ENCODE measurements around the gene GRAP.
"Not testable (repeated sequence)": the region's sequence is repeated elsewhere in the genome, so short reads cannot be mapped to it uniquely, and the experiment has no call there.

GRAP gene

DNA sequence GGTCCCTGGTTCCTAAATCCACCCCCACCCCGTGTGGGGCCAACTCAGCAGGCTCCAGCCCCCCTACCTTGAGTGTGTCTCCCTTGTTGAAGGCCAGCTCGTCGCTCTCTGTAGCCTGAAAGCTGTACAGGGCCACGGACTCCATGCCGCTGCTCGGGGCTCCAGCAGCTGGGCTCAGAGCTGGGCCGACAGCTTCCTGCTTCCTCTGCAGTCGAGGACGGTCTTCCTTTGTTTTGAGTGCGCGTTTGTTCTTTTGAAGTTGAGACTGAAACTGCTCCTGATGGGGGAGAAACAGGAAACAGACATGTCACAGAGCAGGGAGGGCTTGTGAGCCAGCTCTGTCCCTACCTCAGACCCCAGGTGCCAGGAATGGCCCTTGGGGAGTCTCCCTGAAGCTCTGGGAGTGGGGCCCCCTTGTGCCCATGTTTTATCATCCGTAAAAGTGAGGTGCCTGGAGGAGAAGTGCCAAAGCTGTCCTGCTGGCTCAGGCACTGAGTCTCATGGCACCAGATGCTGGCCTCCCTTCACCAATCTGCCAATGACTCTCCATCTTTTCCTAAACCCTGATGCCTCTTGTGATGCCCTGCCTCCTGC, at the start of gene GRAP:
GRAP (minus strand) TSS at position 176 of the 594 bp plus-strand sequence; CDS start at position 145, 31 bp downstream.
- not testable (repeated sequence) for DNase-seq (ENCODE audit: low read depth)

GRCh38 chr17:19093684-19094438, 47.1 kb upstream of the GRAP start:
- not testable (repeated sequence) for DNase-seq (ENCODE audit: low read depth)

DNA sequence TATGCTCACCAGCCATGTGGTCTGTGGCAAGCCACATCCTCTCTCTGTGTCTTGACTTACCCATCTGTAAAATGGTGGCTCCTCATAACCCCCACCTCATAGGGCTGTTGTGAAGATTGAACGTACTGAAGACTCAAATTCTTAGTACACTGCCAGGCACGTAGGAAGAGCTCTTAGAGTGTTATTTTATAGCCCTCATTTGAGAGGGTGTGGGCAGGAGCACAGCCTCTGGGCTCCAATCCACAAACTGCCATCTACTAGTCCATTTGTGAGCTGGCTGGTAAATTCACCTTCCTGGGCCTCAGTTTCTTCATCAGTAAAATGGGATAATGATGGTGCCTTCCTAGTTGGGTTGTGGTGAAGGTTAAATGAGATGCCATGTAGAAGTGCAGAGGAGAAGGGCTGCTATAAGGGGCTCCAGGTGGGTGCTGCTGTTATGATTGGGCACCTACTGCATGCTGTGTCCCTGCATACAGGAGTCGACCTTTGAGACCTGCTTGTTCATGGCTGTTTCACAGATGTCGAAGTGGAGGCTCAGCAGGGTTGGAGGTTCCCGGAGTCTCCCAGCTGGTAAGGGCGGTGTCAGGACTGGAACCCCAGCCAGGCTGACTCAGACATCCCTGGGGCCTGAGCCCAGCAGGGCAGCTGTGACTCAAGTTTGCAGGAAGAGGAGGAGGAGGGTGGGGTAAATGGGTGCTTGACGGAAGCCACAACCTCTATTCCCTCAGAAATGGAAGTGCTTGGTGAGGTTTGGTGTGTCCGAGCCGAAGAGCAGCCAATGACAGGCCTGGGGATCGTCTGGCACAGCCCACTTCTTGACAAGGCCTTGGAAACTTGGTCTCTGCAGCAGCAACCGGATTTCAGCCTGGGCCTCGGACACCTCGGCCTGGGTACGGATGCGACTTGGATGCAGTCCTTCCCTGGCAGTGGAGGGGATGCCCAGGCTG, 46.3 kb upstream of the GRAP start:
- not testable (repeated sequence) for DNase-seq (ENCODE audit: low read depth)

GRCh38 chr17:19090058-19090772, 43.5 kb upstream of the GRAP start:
- not testable (repeated sequence) for DNase-seq (ENCODE audit: low read depth)

GRCh38 chr17:19088804-19089685, 42.3 kb upstream of the GRAP start:
- not testable (repeated sequence) for DNase-seq (ENCODE audit: low read depth)

DNA sequence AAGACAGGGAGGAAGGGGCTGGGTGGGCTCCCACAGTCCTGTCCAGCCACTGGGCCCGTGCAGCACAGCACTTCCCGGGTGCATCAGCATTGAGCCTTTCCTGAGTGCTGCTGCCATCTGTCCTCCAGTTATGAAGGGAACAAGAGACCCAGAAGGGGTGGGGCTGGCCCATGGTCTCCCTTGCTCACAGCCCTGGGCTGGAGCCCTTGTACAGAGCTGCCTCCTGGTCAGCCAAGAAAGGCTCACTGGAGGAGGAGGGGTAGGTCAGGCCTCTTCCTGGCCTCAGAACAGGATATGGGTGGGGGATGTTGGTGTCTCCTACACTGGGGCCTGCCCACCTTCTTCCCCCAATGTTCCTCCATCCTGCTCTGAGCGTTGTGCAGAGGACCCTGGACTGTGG, 30.6 kb upstream of the GRAP start:
- DNase-seq (ENCODE audit: low read depth): not testable (repeated sequence)

GRCh38 chr17:19076398-19077192, 29.8 kb upstream of the GRAP start:
- DNase-seq (ENCODE audit: low read depth): not testable (repeated sequence)

DNA sequence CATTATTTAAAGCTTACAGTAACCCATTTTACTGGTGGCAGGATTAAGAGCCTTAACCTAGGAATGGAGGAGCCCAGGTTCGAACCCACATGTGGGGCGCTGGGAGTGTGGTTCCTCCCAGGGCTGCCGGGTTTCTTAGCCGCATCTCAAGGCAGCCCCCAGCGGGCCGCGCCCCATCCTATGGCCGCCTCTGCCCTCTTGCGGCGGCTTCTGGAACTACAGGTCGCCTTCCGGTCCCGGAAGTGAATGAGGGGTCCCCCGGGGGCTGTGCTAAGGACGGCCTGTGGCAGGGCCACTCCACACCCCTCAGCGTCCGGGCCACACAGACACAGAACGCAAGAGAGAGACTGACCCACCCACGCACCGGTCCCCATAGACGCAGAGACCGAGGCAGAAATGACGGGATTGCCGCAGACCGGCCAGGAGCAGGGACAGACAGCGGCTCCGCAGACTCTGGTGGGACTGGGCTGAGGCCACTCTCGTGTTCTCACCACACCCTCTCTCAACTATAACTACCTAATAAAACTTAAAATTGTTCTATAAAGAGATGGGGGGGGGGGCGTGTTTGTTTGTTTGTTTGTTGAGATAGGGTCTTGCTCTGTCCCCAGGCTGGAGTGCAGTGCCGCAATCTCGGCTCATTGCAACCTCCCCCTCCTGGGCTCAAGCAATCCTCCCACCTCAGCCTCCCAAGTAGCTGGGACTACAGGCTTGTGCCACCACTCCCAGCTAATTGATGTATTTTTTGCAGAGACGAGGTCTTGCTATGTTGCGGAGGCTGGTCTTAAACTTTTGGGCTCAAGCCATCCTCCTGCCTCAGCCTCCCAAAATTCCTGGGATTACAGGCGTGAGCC, 23.8 kb upstream of the GRAP start:
- not testable (repeated sequence) for DNase-seq (ENCODE audit: low read depth)

- not testable (repeated sequence) for DNase-seq (ENCODE audit: low read depth)
Observed at GRCh38 chr17:19064378-19064777, 17.6 kb upstream of the GRAP start.

- peak; percentile 41 for DNase-seq (ENCODE audit: low read depth)
Observed at GRCh38 chr17:19063326-19063956, 16.7 kb upstream of the GRAP start.

DNA sequence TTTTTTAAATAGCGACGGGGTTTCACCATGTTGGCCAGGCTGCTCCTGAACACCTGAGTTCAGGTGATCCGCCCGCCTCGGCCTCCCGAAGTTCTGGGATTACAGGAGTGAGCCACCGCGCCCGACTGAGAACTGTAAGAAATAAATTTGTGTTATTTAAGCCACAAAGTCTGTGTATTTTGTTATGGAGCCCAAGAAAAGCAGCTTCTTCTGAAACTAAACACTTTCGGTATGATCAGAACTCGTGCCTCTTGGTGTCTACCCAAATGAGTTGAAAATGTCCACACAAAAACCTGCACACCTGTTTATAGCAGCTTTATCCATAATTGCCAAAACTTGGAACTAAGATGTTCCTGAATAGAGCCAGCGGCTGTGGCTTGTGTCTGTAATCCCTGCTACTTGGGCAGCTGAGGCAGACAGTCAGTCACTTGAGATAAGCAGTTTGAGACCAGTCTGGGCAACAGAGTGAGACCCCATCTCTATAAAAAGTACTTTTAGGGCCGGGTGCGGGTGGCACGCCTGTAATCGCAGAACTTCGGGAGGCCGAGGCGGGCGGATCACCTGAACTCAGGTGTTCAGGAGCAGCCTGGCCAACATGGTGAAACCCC, 16.1 kb upstream of the GRAP start:
- DNase-seq (ENCODE audit: low read depth): not testable (repeated sequence)

DNA sequence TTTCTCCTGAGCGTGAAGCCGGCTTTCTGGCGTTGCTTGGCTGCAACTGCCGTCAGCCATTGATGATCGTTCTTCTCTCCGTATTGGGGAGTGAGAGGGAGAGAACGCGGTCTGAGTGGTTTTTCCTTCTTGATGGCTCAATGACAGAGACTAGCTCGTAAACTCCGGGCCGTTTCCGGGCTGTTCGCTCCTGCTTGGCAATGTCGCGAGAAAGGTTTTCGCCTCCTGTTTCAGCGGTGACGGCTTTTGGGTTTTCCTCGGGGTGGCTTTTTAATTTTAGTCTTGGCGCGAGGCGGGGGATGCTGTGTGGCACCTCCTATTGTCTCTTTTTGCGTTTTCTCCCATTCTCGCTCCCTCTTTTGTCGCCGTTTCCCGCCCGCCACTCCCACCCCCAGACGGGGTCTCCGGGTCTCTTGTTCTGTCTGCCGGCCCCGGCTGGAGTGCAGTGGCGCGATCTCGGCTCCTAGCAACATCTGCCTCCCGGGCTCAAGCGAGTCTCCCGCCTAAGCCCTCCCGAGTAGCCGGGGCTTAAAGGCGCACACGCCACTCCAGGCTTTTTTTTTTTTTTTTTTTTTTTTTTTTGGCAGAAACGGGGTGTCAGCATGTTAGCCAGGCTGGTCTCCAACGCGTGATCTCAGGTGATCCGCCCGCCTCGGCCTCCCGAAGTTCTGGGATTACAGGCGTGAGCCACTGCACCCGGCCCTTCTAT, 15.4 kb upstream of the GRAP start:
- peak; percentile 60 for DNase-seq (ENCODE audit: low read depth)

DNA sequence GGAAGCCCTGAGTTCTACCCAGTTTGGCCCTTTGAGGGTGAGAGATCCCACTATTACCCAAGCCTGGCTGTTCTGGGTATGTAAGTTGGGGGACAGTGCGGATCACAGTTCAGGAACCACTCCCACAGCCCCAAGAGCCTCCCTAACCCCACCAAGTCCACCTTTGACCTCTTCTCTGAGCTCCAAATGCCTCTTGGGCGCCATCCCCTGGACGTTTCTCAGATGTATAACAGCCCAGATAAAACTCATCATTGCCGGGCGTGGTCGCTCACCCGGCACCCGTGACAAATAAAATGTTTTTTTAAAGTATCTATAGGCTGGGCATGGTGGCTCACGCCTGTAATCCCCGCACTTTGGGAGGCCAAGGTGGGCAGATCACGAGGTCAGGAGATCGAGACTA, 8.7 kb upstream of the GRAP start:
- DNase-seq (ENCODE audit: low read depth): not testable (repeated sequence)

GRCh38 chr17:19048826-19049225, 2.1 kb upstream of the GRAP start:
- DNase-seq (ENCODE audit: low read depth): not testable (repeated sequence)

DNA sequence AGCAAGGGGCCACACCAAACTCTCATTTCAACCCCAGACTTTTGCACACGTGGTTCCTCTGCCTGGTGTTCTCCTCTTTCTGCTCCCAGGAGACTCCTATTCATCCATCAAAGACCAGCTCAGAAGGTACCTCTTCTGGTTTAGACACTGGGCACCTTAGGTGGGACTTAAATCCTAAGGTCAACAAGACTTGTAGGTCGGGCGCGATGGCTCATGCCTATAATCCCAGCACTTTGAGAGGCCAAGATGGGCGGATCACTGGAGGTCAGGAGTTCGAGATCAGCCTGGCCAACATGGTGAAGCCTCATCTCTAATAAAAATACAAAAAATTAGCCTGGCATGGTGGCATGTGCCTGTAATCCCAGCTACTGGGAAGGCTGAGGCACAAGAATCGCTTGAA, 753 bp upstream of the GRAP start:
- DNase-seq (ENCODE audit: low read depth): not testable (repeated sequence)

- not testable (repeated sequence) for DNase-seq (ENCODE audit: low read depth)
Observed at GRCh38 chr17:19044643-19045042, 2.1 kb downstream of the GRAP start.

GRCh38 chr17:19043032-19043431, 3.7 kb downstream of the GRAP start:
- not testable (repeated sequence) for DNase-seq (ENCODE audit: low read depth)

Measured in activated T-helper 1 cell treated with Interleukin-2 at 50 U/mL for 16 hours (primary cell).